Spleen (tissue), 7 donors: ENCODE data around the gene COL4A2.

Experiments used
- CTCF ChIP-seq, 11 experiments: fragments of 200-600 bp in 7 of 11; fragments of 450-650 bp in 4 of 11; sonication (generic) in 4 of 11; IDR thresholded peaks in 8 of 11; conservative IDR thresholded peaks in 3 of 11; 1 replicate in 7 of 11; 2 replicates in 4 of 11; pipeline versions ENCODE4 v1.4.0 to v1.8.0; 2016 to 2021; ENCODE audit warnings: antibody characterized with exemption in 11 of 11, inconsistent platforms in 4 of 11, mild to moderate bottlenecking in 1 of 11
- POLR2A ChIP-seq, 3 donors: fragments of 450-650 bp; IDR thresholded peaks; one replicate each; pipeline ENCODE4 v1.5.1; 2017; ENCODE audit warnings: antibody characterized with exemption in 3 of 3, mild to moderate bottlenecking in 1 of 3
- donor health status: DM: no; HTN: no; CAD: no; lungs with moderate emphysema.
- donor health status: DM: no; HTN: no; CAD: no.
- donor health status: DM: no; HTN: no; CAD: no.

- TF ChIP-seq CTCF (IDR thresholded peaks at IDR 0.05 in 8 of 11, conservative IDR thresholded peaks at IDR 0.05 in 3 of 11) = no peak
- no peak for TF ChIP-seq POLR2A (IDR thresholded peaks at IDR 0.05)
Observed at GRCh38 chr13:110268061-110268460, 39.0 kb upstream of the COL4A2 start.
